DND-41 (cell line): ENCODE measurements around the gene IFT80.

Experiments used
- ATAC-seq: fragments of 200-7000 bp; cut with Tn5 transposase; 3 replicates; pipeline ENCODE4 v1.9.1; 2021; ENCODE audit warnings: low read depth; ENCODE audit not compliant: insufficient read depth
- DNase-seq: peaks from one replicate; pipeline ENCODE4 v3.0.0-alpha.2; 2020
- H2AFZ ChIP-seq: 2 replicates; pipeline ENCODE4 v1.6.0; 2012; ENCODE audit warnings: low read depth, low read length
- H3K27ac ChIP-seq: 2 replicates; pipeline ENCODE4 v1.5.1; 2012; ENCODE audit warnings: low read length, inconsistent platforms
- H3K27me3 ChIP-seq: fragments of 200-600 bp; sonication (generic); 2 replicates; pipeline ENCODE4 v1.6.0; 2012; ENCODE audit warnings: low read length, mild to moderate bottlenecking, inconsistent platforms; ENCODE audit not compliant: insufficient read depth, poor library complexity
- H3K36me3 ChIP-seq: 2 replicates; pipeline ENCODE4 v1.5.1; 2012; ENCODE audit warnings: low read length, inconsistent platforms; ENCODE audit not compliant: insufficient read depth
- H3K4me1 ChIP-seq: 2 replicates; pipeline ENCODE4 v1.5.1; 2012; ENCODE audit warnings: mild to moderate bottlenecking, low read length; ENCODE audit not compliant: insufficient read depth
- H3K4me2 ChIP-seq: 2 replicates; pipeline ENCODE4 v1.6.0; 2012; ENCODE audit warnings: mild to moderate bottlenecking, moderate library complexity, low read length, inconsistent platforms; ENCODE audit not compliant: insufficient read depth
- H3K4me3 ChIP-seq, 2 experiments: fragments of 200-600 bp in 1 of 2; shearing (Covaris generic) in 1 of 2; 2 replicates each; pipeline ENCODE4 v1.5.1; 2012 to 2016; ENCODE audit warnings: inconsistent platforms in 2 of 2, low read length in 2 of 2, mild to moderate bottlenecking in 2 of 2, low read depth in 1 of 2, moderate library complexity in 1 of 2
- H3K79me2 ChIP-seq: 2 replicates; pipeline ENCODE4 v1.6.0; 2012; ENCODE audit warnings: low read length, inconsistent platforms; ENCODE audit not compliant: insufficient read depth
- H3K9ac ChIP-seq: 2 replicates; pipeline ENCODE4 v1.6.0; 2012; ENCODE audit warnings: low read depth, mild to moderate bottlenecking, inconsistent platforms, low read length, moderate library complexity
- H3K9me3 ChIP-seq: 2 replicates; pipeline ENCODE4 v1.5.1; 2012; ENCODE audit warnings: low read length, moderate library complexity, mild to moderate bottlenecking, inconsistent platforms; ENCODE audit not compliant: insufficient read depth, severe bottlenecking
- H4K20me1 ChIP-seq: 2 replicates; pipeline ENCODE4 v1.6.0; 2012; ENCODE audit warnings: low read length; ENCODE audit not compliant: insufficient read depth
- EZH2 ChIP-seq: IDR thresholded peaks from 3 replicates; pipeline ENCODE4 v1.6.1; 2012; ENCODE audit warnings: borderline replicate concordance, low read depth, mild to moderate bottlenecking, moderate library complexity, low read length, inconsistent platforms; ENCODE audit not compliant: severe bottlenecking
- TF ChIP-seq, protein P1 (sequence below): IDR thresholded peaks from 2 replicates; pipeline ENCODE4 v1.5.1; 2012; ENCODE audit warnings: borderline replicate concordance, low read length, moderate library complexity, mild to moderate bottlenecking; ENCODE audit not compliant: poor library complexity, severe bottlenecking; ENCODE audit errors: extremely low read depth

IFT80 gene

DNA sequence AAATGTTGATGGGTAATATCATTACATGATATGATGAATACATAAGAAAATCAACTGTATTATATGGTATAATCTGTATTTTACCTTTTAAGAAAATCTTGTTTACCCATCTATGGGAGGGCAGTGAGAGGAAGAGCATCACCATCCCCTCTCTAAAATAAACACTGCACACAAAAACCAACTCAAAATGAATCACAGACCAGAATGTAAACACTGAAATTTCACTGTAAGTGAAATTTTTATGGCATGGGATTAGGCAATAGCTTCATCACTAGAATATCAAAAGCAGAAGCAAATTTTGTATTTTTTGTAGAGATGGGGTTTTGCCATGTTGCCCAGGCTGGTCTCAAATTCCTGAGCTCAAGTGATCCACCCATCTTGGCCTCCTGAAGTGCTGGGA, 26.2 kb downstream of the IFT80 start:
- DNase-seq, result no peak
- H3K4me1 ChIP-seq, result peaks cover 38% of the 10 kb centered on the region
- no peak overlapping the region for H3K27ac ChIP-seq

DNA sequence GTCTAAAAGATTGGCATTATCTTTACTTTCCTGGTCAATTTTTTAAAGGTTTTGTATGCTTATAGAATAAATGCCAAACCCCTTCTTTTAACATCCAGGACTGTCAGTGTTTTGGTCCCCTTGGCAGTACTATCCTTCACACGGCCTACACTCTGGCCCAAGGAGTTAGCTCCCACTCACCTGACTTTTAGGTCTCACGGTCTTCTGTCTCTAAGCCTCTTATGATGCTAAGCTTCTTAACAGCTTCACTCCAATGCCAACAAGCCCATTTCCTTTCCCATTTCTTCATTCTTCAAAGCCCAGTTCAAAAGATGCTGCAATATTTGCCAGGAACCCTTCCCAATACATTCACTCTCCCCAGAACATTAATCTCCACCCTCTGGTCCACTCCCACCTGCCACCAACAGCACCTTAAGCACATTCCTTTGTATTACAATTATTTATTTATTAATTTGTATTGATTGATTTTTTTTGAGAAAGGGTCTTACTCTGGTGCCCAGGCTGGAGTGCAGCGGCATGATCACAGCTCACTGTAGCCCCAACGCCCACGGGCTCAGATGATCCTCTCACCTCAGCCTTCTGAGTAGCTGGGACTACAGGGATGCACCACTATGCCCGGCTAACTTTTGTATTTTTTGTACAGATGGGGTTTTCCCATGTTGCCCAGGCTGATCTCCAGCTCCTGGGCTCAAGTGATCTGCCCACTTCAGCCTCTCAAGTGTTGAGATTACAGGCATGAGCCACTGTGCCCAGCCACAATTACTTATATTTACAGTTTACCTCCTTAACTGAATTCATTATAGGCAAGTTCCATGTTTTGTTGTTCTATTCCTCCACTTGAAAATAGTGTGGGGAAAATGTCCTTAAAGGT, 27.8 kb downstream of the IFT80 start:
- peaks cover 44% of the 10 kb centered on the region for H3K4me1 ChIP-seq
- peaks cover 6% of the 10 kb centered on the region; the same call in 1 of the 2 replicates for H4K20me1 ChIP-seq
- DNase-seq (no peak), ATAC-seq (no peak)
- no peak overlapping the region for H2AFZ ChIP-seq
- peak overlapping the region; percentile 55; the same call in 1 of the 2 replicates for H3K27ac ChIP-seq
- H3K36me3 ChIP-seq, result peaks cover 27% of the 10 kb centered on the region; the same call in 1 of the 2 replicates
- H3K79me2 ChIP-seq, result no peaks in the 10 kb centered on the region
- TF ChIP-seq EZH2, result no peak
- TF ChIP-seq, protein P1, sequence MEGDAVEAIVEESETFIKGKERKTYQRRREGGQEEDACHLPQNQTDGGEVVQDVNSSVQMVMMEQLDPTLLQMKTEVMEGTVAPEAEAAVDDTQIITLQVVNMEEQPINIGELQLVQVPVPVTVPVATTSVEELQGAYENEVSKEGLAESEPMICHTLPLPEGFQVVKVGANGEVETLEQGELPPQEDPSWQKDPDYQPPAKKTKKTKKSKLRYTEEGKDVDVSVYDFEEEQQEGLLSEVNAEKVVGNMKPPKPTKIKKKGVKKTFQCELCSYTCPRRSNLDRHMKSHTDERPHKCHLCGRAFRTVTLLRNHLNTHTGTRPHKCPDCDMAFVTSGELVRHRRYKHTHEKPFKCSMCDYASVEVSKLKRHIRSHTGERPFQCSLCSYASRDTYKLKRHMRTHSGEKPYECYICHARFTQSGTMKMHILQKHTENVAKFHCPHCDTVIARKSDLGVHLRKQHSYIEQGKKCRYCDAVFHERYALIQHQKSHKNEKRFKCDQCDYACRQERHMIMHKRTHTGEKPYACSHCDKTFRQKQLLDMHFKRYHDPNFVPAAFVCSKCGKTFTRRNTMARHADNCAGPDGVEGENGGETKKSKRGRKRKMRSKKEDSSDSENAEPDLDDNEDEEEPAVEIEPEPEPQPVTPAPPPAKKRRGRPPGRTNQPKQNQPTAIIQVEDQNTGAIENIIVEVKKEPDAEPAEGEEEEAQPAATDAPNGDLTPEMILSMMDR, result no peak
- no peak overlapping the region for H3K4me3 ChIP-seq
- H3K27me3 ChIP-seq, result no peaks in the 10 kb centered on the region
- peak overlapping the region; percentile 50; the same call in 1 of the 2 replicates for H3K4me2 ChIP-seq
- no peaks in the 10 kb centered on the region for H3K9me3 ChIP-seq
- H3K9ac ChIP-seq, result no peak overlapping the region

More for the DNA sequence above, 26.2 kb downstream of the IFT80 start:
- no peak for ATAC-seq
- no peak overlapping the region for H2AFZ ChIP-seq
- H3K36me3 ChIP-seq, result peaks cover 31% of the 10 kb centered on the region
- H4K20me1 ChIP-seq, result peaks cover 6% of the 10 kb centered on the region; the same call in 1 of the 2 replicates
- no peaks in the 10 kb centered on the region for H3K27me3 ChIP-seq
- no peaks in the 10 kb centered on the region for H3K79me2 ChIP-seq
- H3K4me2 ChIP-seq, result no peak overlapping the region
- H3K9ac ChIP-seq, result no peak overlapping the region
- H3K9me3 ChIP-seq, result no peaks in the 10 kb centered on the region
- no peak overlapping the region for H3K4me3 ChIP-seq
- TF ChIP-seq, protein P1, result no peak
- TF ChIP-seq EZH2, result no peak

DNA sequence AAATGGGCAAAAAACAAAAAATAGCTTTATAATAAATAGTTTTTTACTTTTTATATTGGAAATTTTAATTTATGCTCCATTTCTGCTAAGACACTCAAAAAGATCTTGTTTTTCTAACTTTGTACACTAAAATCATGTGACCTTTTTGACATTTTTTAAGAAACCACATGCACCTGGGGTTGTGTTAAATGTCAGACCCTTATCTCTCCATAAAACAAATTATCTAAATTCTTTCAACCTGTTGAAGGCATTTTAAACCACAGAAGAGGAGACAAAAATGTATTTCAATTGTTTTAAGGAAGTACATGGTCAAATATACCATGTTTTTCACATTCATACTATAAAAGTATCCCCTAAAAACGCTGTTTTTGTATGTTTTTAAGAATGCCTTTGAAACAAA, 29.2 kb downstream of the IFT80 start:
- no peak overlapping the region for H3K4me3 ChIP-seq
- H3K4me2 ChIP-seq, result peak overlapping the region; percentile 53

More for the DNA sequence above, 29.2 kb downstream of the IFT80 start:
- TF ChIP-seq, protein P1, result no peak
- no peak for TF ChIP-seq EZH2
- peaks cover 27% of the 10 kb centered on the region; the same call in 1 of the 2 replicates for H3K36me3 ChIP-seq
- H4K20me1 ChIP-seq, result peaks cover 6% of the 10 kb centered on the region; the same call in 1 of the 2 replicates
- H3K4me1 ChIP-seq, result peaks cover 44% of the 10 kb centered on the region
- peak overlapping the region; percentile 55 for H3K27ac ChIP-seq
- H3K27me3 ChIP-seq, result no peaks in the 10 kb centered on the region
- no peaks in the 10 kb centered on the region for H3K9me3 ChIP-seq
- DNase-seq (peak; percentile 23), ATAC-seq (peak; percentile 76)
- no peaks in the 10 kb centered on the region for H3K79me2 ChIP-seq
- H2AFZ ChIP-seq, result no peak overlapping the region
- no peak overlapping the region for H3K9ac ChIP-seq
